Endodermal cell (in vitro differentiated cells): Measurements from ENCODE around the gene NCMAP. TPM values are rescaled to one million over a fixed set of nuclear protein-coding genes. Genes with fewer than 3 reads are reported as not detected.
A peak's percentile ranks its signal among the peaks of the same experiment; 100 is the strongest.

Experiments used
- DNase-seq: peaks from one replicate; pipeline ENCODE4 v3.0.0-alpha.2; 2017
- H3K27ac ChIP-seq: 2 replicates; pipeline ENCODE4 v1.5.1; 2013; ENCODE audit warnings: mild to moderate bottlenecking, low read depth, low read length, moderate library complexity
- H3K27me3 ChIP-seq: 2 replicates; pipeline ENCODE4 v1.6.1; 2013; ENCODE audit warnings: mild to moderate bottlenecking, low read length, moderate library complexity; ENCODE audit not compliant: insufficient read depth, control insufficient read depth, poor library complexity, severe bottlenecking
- H3K36me3 ChIP-seq: 2 replicates; pipeline ENCODE4 v1.7.0; 2013; ENCODE audit warnings: mild to moderate bottlenecking, low read length, moderate library complexity; ENCODE audit not compliant: control insufficient read depth, insufficient read depth
- H3K4me1 ChIP-seq: one replicate; pipeline ENCODE4 v1.7.0; 2013; ENCODE audit warnings: low read length; ENCODE audit not compliant: control insufficient read depth, insufficient read depth
- H3K4me3 ChIP-seq: 2 replicates; pipeline ENCODE4 v1.5.1; 2013; ENCODE audit warnings: mild to moderate bottlenecking, low read length, moderate library complexity
- H3K9ac ChIP-seq: 2 replicates; pipeline ENCODE4 v1.6.1; 2013; ENCODE audit warnings: mild to moderate bottlenecking, low read length, moderate library complexity; ENCODE audit not compliant: poor library complexity, severe bottlenecking; ENCODE audit errors: extremely low read depth
- H3K9me3 ChIP-seq: 2 replicates; pipeline ENCODE4 v1.6.1; 2013; ENCODE audit warnings: mild to moderate bottlenecking, low read length, moderate library complexity; ENCODE audit not compliant: control insufficient read depth
- H3K27ac Mint-ChIP-seq: 2 replicates; pipeline ENCODE4 v1.8.0; 2020; ENCODE audit warnings: mixed read lengths
- H3K27me3 Mint-ChIP-seq: 2 replicates; pipeline ENCODE4 v1.8.0; 2021; ENCODE audit warnings: mild to moderate bottlenecking, mixed read lengths; ENCODE audit not compliant: insufficient read depth
- H3K36me3 Mint-ChIP-seq: 2 replicates; pipeline ENCODE4 v1.8.0; 2020; ENCODE audit warnings: low read depth, mixed read lengths
- H3K4me1 Mint-ChIP-seq: 2 replicates; pipeline ENCODE4 v1.8.0; 2020; ENCODE audit warnings: mixed read lengths
- H3K4me3 Mint-ChIP-seq: 2 replicates; pipeline ENCODE4 v1.8.0; 2020; ENCODE audit warnings: mild to moderate bottlenecking, moderate library complexity, mixed read lengths
- H3K9me3 Mint-ChIP-seq: 2 replicates; pipeline ENCODE4 v1.8.0; 2020; ENCODE audit warnings: mild to moderate bottlenecking, mixed read lengths
- CTCF ChIP-seq: fragments of 200-600 bp; sonication (generic); conservative IDR thresholded peaks from 2 replicates; pipeline ENCODE4 v1.5.0; 2021; ENCODE audit warnings: antibody characterized with exemption, mild to moderate bottlenecking
- WGBS, 2 experiments: methylation state at CpG; one replicate each; pipeline versions ENCODE4 v1.1.5 to v1.1.7; 2013; ENCODE audit warnings: missing lambda C conversion rate in 2 of 2, mixed read lengths in 1 of 2; ENCODE audit not compliant: insufficient coverage in 1 of 2, insufficient read length in 1 of 2; 5-methylcytosine and 5-hydroxymethylcytosine counted together
- total RNA-seq, 2 donors: library from RNA; stranded (reverse); fragmentation: NEBNext Ultra II Directional in 1 of 2; extraction: Animal tissue kit (Norgen Biotek cat#: 25700) in 1 of 2; gene quantifications; 2 replicates in 1 of 2; 3 replicates in 1 of 2; pipeline ENCODE4 v1.2.1, GENCODE V29; 2021

NCMAP gene
- total RNA-seq, 2 donors from 2014 or later = 0.15 to 0.42 TPM

GRCh38 chr1:24586970-24587820 lies 31.3 kb downstream of the NCMAP start:
- Mint-ChIP-seq H3K9me3 (no peaks in the 10 kb centered on the region), H3K27ac (no peak overlapping the region), H3K4me3 (no peak overlapping the region), H3K4me1 (no peaks in the 10 kb centered on the region), H3K27me3 (peaks cover 10% of the 10 kb centered on the region), H3K36me3 (no peaks in the 10 kb centered on the region)
- Histone ChIP-seq H3K27me3 (peaks cover 7% of the 10 kb centered on the region), H3K4me3 (no peak overlapping the region), H3K36me3 (no peaks in the 10 kb centered on the region), H3K4me1 (no peaks in the 10 kb centered on the region), H3K27ac (no peak overlapping the region), H3K9ac (no peak overlapping the region), H3K9me3 (no peaks in the 10 kb centered on the region)
- peak; percentile 86 for TF ChIP-seq CTCF
- DNase-seq = peak; percentile 65
- 22 to 37% methylated on average over 4 to 9 of the region's 9 CpGs for WGBS, 2 experiments

DNA sequence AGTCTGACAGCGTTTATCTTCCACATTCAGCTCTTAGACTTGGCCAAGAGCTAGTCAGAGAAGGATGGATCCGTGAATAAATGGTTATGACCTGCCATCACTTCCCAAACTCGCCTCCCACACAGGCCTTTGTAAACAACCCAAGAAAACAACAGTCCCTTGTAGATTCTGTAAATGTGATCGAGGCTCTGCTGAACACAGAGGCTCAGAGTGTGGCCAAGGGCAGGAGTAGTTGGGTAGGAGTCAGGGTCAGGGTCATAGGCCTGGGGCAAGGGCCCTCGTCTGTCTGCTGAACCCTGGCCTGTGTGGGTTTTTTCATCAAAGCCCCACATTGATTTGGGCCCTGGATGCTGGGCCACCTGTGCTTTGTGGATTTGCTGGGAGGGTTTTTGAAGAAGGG lies 32.7 kb downstream of the NCMAP start:
- 87 to 100% methylated on average over 2 to 5 of the region's 5 CpGs for WGBS, 2 experiments

GRCh38 chr1:24589200-24589599 lies 33.3 kb downstream of the NCMAP start:
- no peak overlapping the region for H3K27ac Mint-ChIP-seq
- no peak for TF ChIP-seq CTCF
- H3K4me1 ChIP-seq = no peaks in the 10 kb centered on the region
- H3K27ac ChIP-seq = no peak overlapping the region
- H3K4me3 Mint-ChIP-seq = no peak overlapping the region
- H3K9ac ChIP-seq = no peak overlapping the region
- H3K4me1 Mint-ChIP-seq = no peaks in the 10 kb centered on the region
- H3K36me3 Mint-ChIP-seq = no peaks in the 10 kb centered on the region
- peaks cover 7% of the 10 kb centered on the region for H3K27me3 ChIP-seq
- H3K4me3 ChIP-seq = no peak overlapping the region
- H3K27me3 Mint-ChIP-seq = peaks cover 10% of the 10 kb centered on the region
- no peak for DNase-seq
- H3K9me3 Mint-ChIP-seq = no peaks in the 10 kb centered on the region
- WGBS, 2 experiments = 69 to 80% methylated on average over 2 to 3 of the region's 3 CpGs
- H3K36me3 ChIP-seq = no peaks in the 10 kb centered on the region
- no peaks in the 10 kb centered on the region for H3K9me3 ChIP-seq

More for the DNA sequence above, 32.7 kb downstream of the NCMAP start:
- Histone ChIP-seq H3K9me3 (no peaks in the 10 kb centered on the region), H3K36me3 (no peaks in the 10 kb centered on the region), H3K9ac (no peak overlapping the region), H3K4me1 (no peaks in the 10 kb centered on the region), H3K27me3 (peaks cover 7% of the 10 kb centered on the region), H3K4me3 (no peak overlapping the region), H3K27ac (no peak overlapping the region)
- Mint-ChIP-seq H3K36me3 (no peaks in the 10 kb centered on the region), H3K4me1 (no peaks in the 10 kb centered on the region), H3K27me3 (peaks cover 10% of the 10 kb centered on the region), H3K27ac (no peak overlapping the region), H3K4me3 (no peak overlapping the region), H3K9me3 (no peaks in the 10 kb centered on the region)
- DNase-seq = no peak
- no peak for TF ChIP-seq CTCF
